Activated CD8-positive, alpha-beta T cell treated with anti-CD3 and anti-CD28 coated beads for 36 hours (primary cell): ENCODE results near the gene MITF. TPM values are rescaled to one million over a fixed set of nuclear protein-coding genes. Genes with fewer than 3 reads are reported as not detected.

Experiments used
- ATAC-seq: fragments of 200-7000 bp; cut with Tn5 transposase; one replicate; pipeline ENCODE4 v1.10.0; 2021; ENCODE audit warnings: mild to moderate bottlenecking, moderate library complexity
- CTCF ChIA-PET: fragments of 350-600 bp; sonication (Branson Sonifier 250); formaldehyde crosslinking; loops from one replicate; lab custom pipeline; 2021; ENCODE audit warnings: antibody characterized with exemption; lab: Charles Lee
- POLR2A ChIA-PET: fragments of 350-600 bp; sonication (Branson Sonifier 250); formaldehyde crosslinking; loops from one replicate; lab custom pipeline; 2021; ENCODE audit warnings: antibody characterized with exemption; lab: Charles Lee
- DNase-seq: peaks from one replicate; pipeline ENCODE4 v3.0.0-alpha.2; 2020
- H3K27ac Mint-ChIP-seq: one replicate; pipeline ENCODE4 v1.8.0; 2021; ENCODE audit warnings: mild to moderate bottlenecking, mixed read lengths
- H3K27me3 Mint-ChIP-seq: one replicate; pipeline ENCODE4 v1.8.0; 2021; ENCODE audit warnings: mixed read lengths
- H3K36me3 Mint-ChIP-seq: one replicate; pipeline ENCODE4 v1.8.0; 2021; ENCODE audit warnings: low read depth, mixed read lengths
- H3K4me1 Mint-ChIP-seq: one replicate; pipeline ENCODE4 v1.8.0; 2021; ENCODE audit warnings: low read depth, mixed read lengths
- H3K4me3 Mint-ChIP-seq: one replicate; pipeline ENCODE4 v1.8.0; 2021; ENCODE audit warnings: mild to moderate bottlenecking, moderate library complexity, mixed read lengths
- H3K9me3 Mint-ChIP-seq: one replicate; pipeline ENCODE4 v1.8.0; 2021; ENCODE audit warnings: mixed read lengths
- CTCF ChIP-seq: fragments of 200-600 bp; IDR thresholded peaks from one replicate; pipeline ENCODE4 v1.8.0; 2022; ENCODE audit warnings: antibody characterized with exemption, mild to moderate bottlenecking
- intact Hi-C: fragments of 100-400 bp; cut with micrococcal nuclease; formaldehyde crosslinking; loops from one replicate; pipeline ENCODE4 v1.10.0; 2022
- total RNA-seq, 2 experiments: library from RNA; stranded (reverse); gene quantifications; one replicate each; pipeline ENCODE4 v1.2.3, GENCODE V29; 2021

Gene MITF
- total RNA-seq, 2 experiments from 2014 or later = not detected

- Mint-ChIP-seq H3K9me3 (no peaks in the 10 kb centered on the region), H3K27me3 (no peaks in the 10 kb centered on the region), H3K27ac (no peak overlapping the region), H3K36me3 (no peaks in the 10 kb centered on the region), H3K4me1 (no peaks in the 10 kb centered on the region), H3K4me3 (no peak overlapping the region)
- CTCF ChIA-PET = no interaction called here
- no peak for TF ChIP-seq CTCF
- POLR2A ChIA-PET = no interaction called here
- DNase-seq (no peak), ATAC-seq (no peak)
- intact Hi-C loops = no loop called here
Observed at GRCh38 chr3:69823743-69824142, 84.5 kb downstream of the MITF start.

- H3K9me3 Mint-ChIP-seq = no peaks in the 10 kb centered on the region
Observed at GRCh38 chr3:69825446-69825845, 86.2 kb downstream of the MITF start.

GRCh38 chr3:69827127-69827526 lies 87.9 kb downstream of the MITF start:
- ChIA-PET CTCF (no interaction called here), POLR2A (no interaction called here)
- DNase-seq (no peak), ATAC-seq (no peak)
- Mint-ChIP-seq H3K9me3 (no peaks in the 10 kb centered on the region), H3K4me3 (no peak overlapping the region), H3K36me3 (no peaks in the 10 kb centered on the region), H3K4me1 (no peaks in the 10 kb centered on the region), H3K27me3 (no peaks in the 10 kb centered on the region), H3K27ac (no peak overlapping the region)
- intact Hi-C loops = no loop called here
- no peak for TF ChIP-seq CTCF

More at GRCh38 chr3:69825446-69825845, 86.2 kb downstream of the MITF start:
- no peaks in the 10 kb centered on the region for H3K27me3 Mint-ChIP-seq
- ChIA-PET POLR2A (no interaction called here), CTCF (no interaction called here)
- intact Hi-C loops = no loop called here
- no peak overlapping the region for H3K4me3 Mint-ChIP-seq
- H3K36me3 Mint-ChIP-seq = no peaks in the 10 kb centered on the region
- no peaks in the 10 kb centered on the region for H3K4me1 Mint-ChIP-seq
- DNase-seq (no peak), ATAC-seq (no peak)
- H3K27ac Mint-ChIP-seq = no peak overlapping the region
- no peak for TF ChIP-seq CTCF

GRCh38 chr3:69828817-69829216 lies 89.6 kb downstream of the MITF start:
- H3K27ac Mint-ChIP-seq = no peak overlapping the region
- CTCF ChIA-PET = interaction anchor here (1.1 kb wide), 1 partner anchor 18 kb away, joined by 4 read pairs; no protein-coding TSS in a partner anchor
- TF ChIP-seq CTCF = no peak

GRCh38 chr3:69830147-69830546 lies 90.9 kb downstream of the MITF start:
- no peaks in the 10 kb centered on the region for H3K36me3 Mint-ChIP-seq
- intact Hi-C loops = no loop called here
- ATAC-seq (no peak), DNase-seq (no peak)
- H3K27me3 Mint-ChIP-seq = no peaks in the 10 kb centered on the region
- H3K27ac Mint-ChIP-seq = no peak overlapping the region
- H3K9me3 Mint-ChIP-seq = no peaks in the 10 kb centered on the region
- no peak for TF ChIP-seq CTCF
- no peak overlapping the region for H3K4me3 Mint-ChIP-seq
- POLR2A ChIA-PET = no interaction called here
- H3K4me1 Mint-ChIP-seq = no peaks in the 10 kb centered on the region
- CTCF ChIA-PET = no interaction called here

More at GRCh38 chr3:69828817-69829216, 89.6 kb downstream of the MITF start:
- Mint-ChIP-seq H3K27me3 (no peaks in the 10 kb centered on the region), H3K4me3 (no peak overlapping the region), H3K4me1 (no peaks in the 10 kb centered on the region), H3K9me3 (no peaks in the 10 kb centered on the region), H3K36me3 (no peaks in the 10 kb centered on the region)
- no peak for ATAC-seq
- POLR2A ChIA-PET = no interaction called here
- no peak for DNase-seq
- intact Hi-C loops = no loop called here
